ENCODE measurements around the gene AOC1. TPM values are rescaled to one million over a fixed set of nuclear protein-coding genes. Genes with fewer than 3 reads are reported as not detected.
A peak's percentile ranks its signal among the peaks of the same experiment; 100 is the strongest.

Gene AOC1
- 1 to 10 TPM; 1.2 to 6.7 (median 3.5) TPM for total RNA-seq

- TF ChIP-seq CTCF (IDR thresholded peaks at IDR 0.05) = no peak
- TF ChIP-seq POLR2A (IDR thresholded peaks at IDR 0.05) = no peak
- peak in 1 of 2 donors; percentile 71 for DNase-seq (ENCODE audit: low spot score in 2 of 2)
- WGBS, 2 donors = 43 to 44% methylated on average over 8 of the region's 8 CpGs
- H3K4me3 ChIP-seq (ENCODE audit: low read depth, poor library complexity, severe bottlenecking) = no peak within 1 kb of the TSS
- intact Hi-C loops (cut with DNase I; ENCODE audit: low total_unique reads) = no loop called here
Observed at GRCh38 chr7:150852371-150852905, at the start of gene AOC1. Gene AOC1 (plus strand): TSS chr7:150852517. CDS start chr7:150856471, 3,954 bp downstream.

GRCh38 chr7:150803161-150803860 is 49.0 kb upstream of the AOC1 start:
- no peak overlapping the region for H3K4me3 ChIP-seq (ENCODE audit: low read depth, poor library complexity, severe bottlenecking)
- WGBS, 2 donors = 73 to 76% methylated on average over 10 of the region's 10 CpGs
- intact Hi-C loops (cut with DNase I; ENCODE audit: low total_unique reads) = no loop called here
- peak in 1 of 2 donors; percentile 64 for DNase-seq (ENCODE audit: low spot score in 2 of 2)
- TF ChIP-seq CTCF (IDR thresholded peaks at IDR 0.05) (no peak), POLR2A (IDR thresholded peaks at IDR 0.05) (no peak)

GRCh38 chr7:150804802-150805201 is 47.5 kb upstream of the AOC1 start:
- 83% methylated on average over 5 of the region's 5 CpGs for WGBS, 2 donors
- intact Hi-C loops (cut with DNase I; ENCODE audit: low total_unique reads) = no loop called here

GRCh38 chr7:150805864-150806263 is 46.5 kb upstream of the AOC1 start:
- H3K4me3 ChIP-seq (ENCODE audit: low read depth, poor library complexity, severe bottlenecking) = no peak overlapping the region
- no peak for DNase-seq (ENCODE audit: low spot score in 2 of 2)
- intact Hi-C loops (cut with DNase I; ENCODE audit: low total_unique reads) = no loop called here
- no peak for TF ChIP-seq POLR2A (IDR thresholded peaks at IDR 0.05)
- no peak for TF ChIP-seq CTCF (IDR thresholded peaks at IDR 0.05)

More at GRCh38 chr7:150804802-150805201, 47.5 kb upstream of the AOC1 start:
- no peak for TF ChIP-seq CTCF (IDR thresholded peaks at IDR 0.05)
- TF ChIP-seq POLR2A (IDR thresholded peaks at IDR 0.05) = no peak
- no peak overlapping the region for H3K4me3 ChIP-seq (ENCODE audit: low read depth, poor library complexity, severe bottlenecking)
- DNase-seq (ENCODE audit: low spot score in 2 of 2) = no peak

GRCh38 chr7:150806454-150806853 is 45.9 kb upstream of the AOC1 start:
- WGBS, 2 donors = 92 to 96% methylated on average over 3 of the region's 3 CpGs
- intact Hi-C loops (cut with DNase I; ENCODE audit: low total_unique reads) = no loop called here
- no peak for DNase-seq (ENCODE audit: low spot score in 2 of 2)
- H3K4me3 ChIP-seq (ENCODE audit: low read depth, poor library complexity, severe bottlenecking) = no peak overlapping the region
- TF ChIP-seq POLR2A (IDR thresholded peaks at IDR 0.05) = no peak
- TF ChIP-seq CTCF (IDR thresholded peaks at IDR 0.05) = no peak
